GM23248 (cell line): ENCODE data around the gene C14orf119. TPM values are rescaled to one million over a fixed set of nuclear protein-coding genes. Genes with fewer than 3 reads are reported as not detected.

Experiments used
- DNase-seq: peaks from one replicate; pipeline ENCODE4 v3.0.0-alpha.2; 2015
- H2AFZ ChIP-seq: fragments of 200-600 bp; sonication (generic); 2 replicates; pipeline ENCODE4 v1.6.1; 2016; ENCODE audit warnings: antibody characterized with exemption
- H3F3A ChIP-seq: fragments of 200-600 bp; sonication (generic); 2 replicates; pipeline ENCODE4 v1.6.1; 2016; ENCODE audit warnings: mild to moderate bottlenecking, antibody characterized with exemption, mixed run types; ENCODE audit not compliant: insufficient read depth
- H3K27ac ChIP-seq: fragments of 200-600 bp; sonication (generic); 2 replicates; pipeline ENCODE4 v1.5.1; 2016; ENCODE audit warnings: mild to moderate bottlenecking
- H3K27me3 ChIP-seq: fragments of 200-600 bp; sonication (generic); replicated peaks from 2 replicates; pipeline ENCODE4 v1.6.1; 2016; ENCODE audit warnings: mild to moderate bottlenecking; ENCODE audit not compliant: insufficient read depth
- H3K36me3 ChIP-seq: fragments of 200-600 bp; sonication (generic); 2 replicates; pipeline ENCODE4 v1.6.1; 2016; ENCODE audit warnings: low read depth, mild to moderate bottlenecking
- H3K4me1 ChIP-seq: fragments of 200-600 bp; sonication (generic); 2 replicates; pipeline ENCODE4 v1.6.1; 2016; ENCODE audit warnings: mild to moderate bottlenecking; ENCODE audit not compliant: insufficient read depth
- H3K4me2 ChIP-seq: fragments of 200-600 bp; sonication (generic); one replicate; pipeline ENCODE4 v1.6.1; 2016; ENCODE audit warnings: mild to moderate bottlenecking; ENCODE audit not compliant: unreplicated experiment
- H3K4me3 ChIP-seq: fragments of 200-600 bp; sonication (generic); 2 replicates; pipeline ENCODE4 v1.5.1; 2016; ENCODE audit warnings: mild to moderate bottlenecking
- H3K79me2 ChIP-seq: fragments of 200-600 bp; sonication (generic); 2 replicates; pipeline ENCODE4 v1.6.1; 2016; ENCODE audit warnings: mild to moderate bottlenecking; ENCODE audit not compliant: insufficient read depth
- H3K9ac ChIP-seq: fragments of 200-600 bp; sonication (generic); 2 replicates; pipeline ENCODE4 v1.6.1; 2016; ENCODE audit warnings: mild to moderate bottlenecking
- H3K9me2 ChIP-seq: fragments of 200-600 bp; sonication (generic); 2 replicates; pipeline ENCODE4 v1.6.1; 2016; ENCODE audit warnings: mixed run types, mild to moderate bottlenecking, moderate library complexity; ENCODE audit not compliant: insufficient read depth
- H3K9me3 ChIP-seq: fragments of 200-600 bp; sonication (generic); one replicate; pipeline ENCODE4 v1.6.1; 2017; ENCODE audit warnings: low read depth
- H4K20me1 ChIP-seq: fragments of 200-600 bp; sonication (generic); 2 replicates; pipeline ENCODE4 v1.6.0; 2016; ENCODE audit not compliant: insufficient read depth
- EZH2 ChIP-seq: fragments of 200-600 bp; sonication (generic); IDR thresholded peaks from 2 replicates; pipeline ENCODE4 v1.6.1; 2018; ENCODE audit warnings: antibody characterized with exemption, mild to moderate bottlenecking; ENCODE audit not compliant: insufficient read depth, poor library complexity, severe bottlenecking
- EZH2phosphoT487 ChIP-seq: fragments of 200-600 bp; sonication (generic); IDR thresholded peaks from 2 replicates; pipeline ENCODE4 v1.6.1; 2018; ENCODE audit warnings: antibody characterized with exemption, moderate library complexity, mild to moderate bottlenecking, low read depth; ENCODE audit not compliant: insufficient read depth
- WGBS, 2 experiments: methylation state at CpG; one replicate each; pipeline ENCODE4 v1.1.6; 2015 to 2017; ENCODE audit warnings: low lambda C conversion rate in 2 of 2, low coverage in 1 of 2; ENCODE audit errors: missing lambda C conversion rate in 2 of 2; 5-methylcytosine and 5-hydroxymethylcytosine counted together
- in situ Hi-C: fragments of 300-500 bp; cut with MboI; formaldehyde crosslinking; loops from 2 replicates; pipeline ENCODE4 v1.15.0; 2020
- polyA plus RNA-seq: library from polyadenylated mRNA; unstranded; fragments of >200 nt; fragmentation: Nextera tagmentation; extraction: Ambion mirVana; gene quantifications from 2 replicates; pipeline ENCODE4 v1.2.1, GENCODE V29; 2016
- total RNA-seq: library from RNA; depleted of rRNA; stranded (reverse); fragments of >200 nt; shearing (Covaris generic); gene quantifications from 2 replicates; pipeline ENCODE4 v1.2.3, GENCODE V29; 2014

C14orf119 gene
- total and polyA plus RNA-seq, 2 experiments from 2014 or later, result 48.7 to 166 TPM

GRCh38 chr14:23103581-23103980, 8.3 kb downstream of the C14orf119 start:
- Histone ChIP-seq H3K79me2 (peaks cover 20% of the 10 kb centered on the region), H3K4me2 (no peak overlapping the region), H3K4me1 (0 out of 2 replicates have a peak, but pooled peaks cover 4% of the 10 kb centered on the region), H3K9me2 (no peaks in the 10 kb centered on the region), H4K20me1 (0 out of 2 replicates have a peak, but pooled peaks cover 6% of the 10 kb centered on the region), H3K27me3 (no peaks in the 10 kb centered on the region), H3K27ac (no peak overlapping the region), H2AFZ (no peak overlapping the region), H3K9ac (no peak overlapping the region), H3K9me3 (no peaks in the 10 kb centered on the region), H3F3A (peaks cover 14% of the 10 kb centered on the region), H3K36me3 (peaks cover 4% of the 10 kb centered on the region; the same call in 1 of the 2 replicates), H3K4me3 (no peak overlapping the region)
- no peak for DNase-seq
- TF ChIP-seq EZH2phosphoT487 (no peak), EZH2 (no peak)
- in situ Hi-C loops, result no loop called here
- 83 to 89% methylated on average over 4 of the region's 4 CpGs for WGBS, 2 experiments

- Histone ChIP-seq H3K4me3 (no peak overlapping the region), H4K20me1 (0 out of 2 replicates have a peak, but pooled peaks cover under 1% of the 10 kb centered on the region), H2AFZ (no peak overlapping the region), H3F3A (peaks cover 14% of the 10 kb centered on the region), H3K79me2 (peaks cover 15% of the 10 kb centered on the region), H3K9ac (no peak overlapping the region), H3K9me3 (no peaks in the 10 kb centered on the region), H3K36me3 (no peaks in the 10 kb centered on the region), H3K9me2 (no peaks in the 10 kb centered on the region), H3K27ac (no peak overlapping the region), H3K27me3 (no peaks in the 10 kb centered on the region), H3K4me1 (0 out of 2 replicates have a peak, but pooled peaks cover 4% of the 10 kb centered on the region), H3K4me2 (no peak overlapping the region)
- DNase-seq, result no peak
- WGBS, 2 experiments, result 81% methylated on average over 6 of the region's 6 CpGs
- TF ChIP-seq EZH2, result no peak
- TF ChIP-seq EZH2phosphoT487, result no peak
- in situ Hi-C loops, result no loop called here
Observed at GRCh38 chr14:23104070-23104590, 8.8 kb downstream of the C14orf119 start.

- Histone ChIP-seq H3K27ac (no peak within 1 kb of the TSS), H3K4me3 (no peak within 1 kb of the TSS), H3K4me2 (no peak within 1 kb of the TSS), H3K36me3 (no peaks in the 10 kb centered on the region), H3K4me1 (0 out of 2 replicates have a peak, but pooled peaks cover 4% of the 10 kb centered on the region), H2AFZ (no peak within 1 kb of the TSS), H3K27me3 (no peaks in the 10 kb centered on the region), H3F3A (peaks cover 14% of the 10 kb centered on the region), H3K9me3 (no peaks in the 10 kb centered on the region), H3K9ac (no peak within 1 kb of the TSS), H4K20me1 (no peaks in the 10 kb centered on the region), H3K9me2 (no peaks in the 10 kb centered on the region), H3K79me2 (peaks cover 9% of the 10 kb centered on the region)
- in situ Hi-C loops, result no loop called here
- TF ChIP-seq EZH2 (no peak), EZH2phosphoT487 (no peak)
- DNase-seq, result peak; percentile 36
- WGBS, 2 experiments, result 61 to 62% methylated on average over 11 of the region's 11 CpGs
Observed at GRCh38 chr14:23104591-23105347, 9.5 kb downstream of the C14orf119 start, which contains the start of gene CIROP. Gene CIROP, minus strand, starts transcription at chr14:23104989. Its CDS starts 69 bp downstream, at chr14:23104920.

GRCh38 chr14:23105348-23105824, 10.1 kb downstream of the C14orf119 start:
- Histone ChIP-seq H4K20me1 (no peaks in the 10 kb centered on the region), H3K36me3 (no peaks in the 10 kb centered on the region), H3K4me3 (no peak overlapping the region), H3K27ac (no peak overlapping the region), H3K4me1 (0 out of 2 replicates have a peak, but pooled peaks cover 4% of the 10 kb centered on the region), H3K4me2 (no peak overlapping the region), H3F3A (peaks cover 9% of the 10 kb centered on the region), H3K9ac (no peak overlapping the region), H3K27me3 (no peaks in the 10 kb centered on the region), H3K9me3 (no peaks in the 10 kb centered on the region), H2AFZ (no peak overlapping the region), H3K79me2 (0 out of 2 replicates have a peak, but pooled peaks cover 2% of the 10 kb centered on the region), H3K9me2 (no peaks in the 10 kb centered on the region)
- 90 to 96% methylated on average over 4 of the region's 4 CpGs for WGBS, 2 experiments
- no peak for DNase-seq
- no peak for TF ChIP-seq EZH2phosphoT487
- no peak for TF ChIP-seq EZH2
- in situ Hi-C loops, result no loop called here
